SK-N-SH (cell line): ENCODE data around the gene DVL1. TPM values are rescaled to one million over a fixed set of nuclear protein-coding genes. Genes with fewer than 3 reads are reported as not detected.
A peak's percentile ranks its signal among the peaks of the same experiment; 100 is the strongest.

Source experiments
- CTCF ChIA-PET: fragments of 300-600, 350-600 bp; formaldehyde crosslinking; extraction: SDS; loops from one replicate; lab custom pipeline; 2021; lab: Yijun Ruan, JAX
- POLR2A ChIA-PET: fragments of 350-600 bp; sonication (Branson Sonifier 250); formaldehyde crosslinking; extraction: SDS; loops from one replicate; lab custom pipeline; 2020; ENCODE audit warnings: antibody characterized with exemption, inconsistent platforms; lab: Yijun Ruan, JAX
- DNase-seq: peaks from one replicate; pipeline ENCODE4 v3.0.0; 2012
- H2AFZ ChIP-seq: fragments of 200-600 bp; sonication (generic); 2 replicates; pipeline ENCODE4 v1.8.1; 2016; ENCODE audit warnings: antibody characterized with exemption, mild to moderate bottlenecking, low read depth
- H3F3A ChIP-seq: fragments of 200-600 bp; sonication (generic); replicated peaks from 2 replicates; pipeline ENCODE3; 2016; ENCODE audit warnings: antibody characterized with exemption, mild to moderate bottlenecking; ENCODE audit not compliant: insufficient read depth
- H3K27ac ChIP-seq, 2 experiments: fragments of 200-500 bp in 1 of 2; fragments of 200-600 bp in 1 of 2; sonication (Bioruptor generic) in 1 of 2; sonication (generic), shearing (Covaris generic) in 1 of 2; 2 replicates each; pipeline versions ENCODE4 v1.5.1 to v1.6.1; 2014 to 2016; ENCODE audit warnings: low read depth in 2 of 2, inconsistent platforms in 1 of 2, low read length in 1 of 2, mild to moderate bottlenecking in 1 of 2, mixed read lengths in 1 of 2
- H3K27me3 ChIP-seq: fragments of 200-600 bp; sonication (generic), shearing (Covaris generic); 2 replicates; pipeline ENCODE4 v1.6.1; 2016; ENCODE audit warnings: mixed run types; ENCODE audit not compliant: insufficient read depth
- H3K36me3 ChIP-seq, 2 experiments: fragments of 200-500 bp in 1 of 2; fragments of 200-600 bp in 1 of 2; sonication (Bioruptor generic) in 1 of 2; sonication (generic) in 1 of 2; replicated peaks in 1 of 2; 2 replicates each; pipeline versions ENCODE3 to v1.5.1; 2014 to 2016; ENCODE audit warnings: low read length in 1 of 2, mild to moderate bottlenecking in 1 of 2; ENCODE audit not compliant: insufficient read depth in 2 of 2, control insufficient read depth in 1 of 2
- H3K4me1 ChIP-seq, 2 experiments: fragments of 200-500 bp in 1 of 2; fragments of 200-600 bp in 1 of 2; sonication (Bioruptor generic) in 1 of 2; sonication (generic), shearing (Covaris generic) in 1 of 2; 2 replicates each; pipeline versions ENCODE4 v1.5.1 to v1.6.1; 2014 to 2016; ENCODE audit warnings: low read depth in 1 of 2, low read length in 1 of 2, mixed run types in 1 of 2; ENCODE audit not compliant: insufficient read depth in 2 of 2, control insufficient read depth in 1 of 2
- H3K4me2 ChIP-seq: fragments of 200-600 bp; sonication (generic), shearing (Covaris generic); 2 replicates; pipeline ENCODE4 v1.6.1; 2017; ENCODE audit warnings: mixed run types
- H3K4me3 ChIP-seq, 2 experiments: fragments of 200-500 bp in 1 of 2; fragments of 200-600 bp in 1 of 2; sonication (Bioruptor generic) in 1 of 2; sonication (generic), shearing (Covaris generic) in 1 of 2; 2 replicates each; pipeline versions ENCODE4 v1.5.1 to v1.8.1; 2014 to 2016; ENCODE audit warnings: low read depth in 2 of 2, inconsistent platforms in 1 of 2, low read length in 1 of 2, mild to moderate bottlenecking in 1 of 2, mixed read lengths in 1 of 2, moderate library complexity in 1 of 2
- H3K79me2 ChIP-seq: fragments of 200-600 bp; sonication (generic); 2 replicates; pipeline ENCODE4 v1.8.1; 2017; ENCODE audit warnings: mild to moderate bottlenecking; ENCODE audit not compliant: insufficient read depth
- H3K9ac ChIP-seq: fragments of 200-600 bp; sonication (generic); 2 replicates; pipeline ENCODE4 v1.6.1; 2017; ENCODE audit warnings: mixed run types
- H3K9me2 ChIP-seq: fragments of 200-600 bp; sonication (generic); 2 replicates; pipeline ENCODE4 v1.6.1; 2017; ENCODE audit warnings: mixed run types
- H3K9me3 ChIP-seq: fragments of 200-600 bp; sonication (generic); 2 replicates; pipeline ENCODE4 v1.6.1; 2017; ENCODE audit warnings: mixed run types, mild to moderate bottlenecking, moderate library complexity
- H4K20me1 ChIP-seq: fragments of 200-600 bp; sonication (generic); 2 replicates; pipeline ENCODE4 v1.6.1; 2017; ENCODE audit warnings: mild to moderate bottlenecking, mixed run types; ENCODE audit not compliant: insufficient read depth
- ELF1 ChIP-seq: IDR thresholded peaks from 2 replicates; pipeline ENCODE4 v1.4.0; 2012
- FOSL2 ChIP-seq: IDR thresholded peaks from 2 replicates; pipeline ENCODE4 v1.4.0; 2012; ENCODE audit warnings: low read depth, mild to moderate bottlenecking, moderate library complexity, borderline replicate concordance
- FOXJ3 ChIP-seq: sonication (generic); formaldehyde crosslinking; IDR thresholded peaks from 2 replicates; pipeline ENCODE4 v1.5.1; 2020; ENCODE audit warnings: mild to moderate bottlenecking, missing genetic modification reagents
- FOXM1 ChIP-seq: IDR thresholded peaks from 2 replicates; pipeline ENCODE4 v1.4.0; 2012; ENCODE audit warnings: low read depth, mild to moderate bottlenecking
- GATA2 ChIP-seq: sonication (generic); formaldehyde crosslinking; IDR thresholded peaks from 2 replicates; pipeline ENCODE4 v1.5.0; 2020; ENCODE audit warnings: mild to moderate bottlenecking, missing genetic modification reagents
- JUND ChIP-seq: IDR thresholded peaks from 2 replicates; pipeline ENCODE4 v1.4.0; 2012
- MXI1 ChIP-seq: IDR thresholded peaks from 2 replicates; pipeline ENCODE4 v1.6.1; 2012; ENCODE audit warnings: mild to moderate bottlenecking, low read depth, low read length, improper control_type of control experiment
- NFIC ChIP-seq: IDR thresholded peaks from 2 replicates; pipeline ENCODE4 v1.4.0; 2012; ENCODE audit warnings: borderline replicate concordance
- NRF1 ChIP-seq: IDR thresholded peaks from 2 replicates; pipeline ENCODE4 v1.6.1; 2012; ENCODE audit warnings: low read depth, mild to moderate bottlenecking, low read length
- POLR2AphosphoS5 ChIP-seq: IDR thresholded peaks from 2 replicates; pipeline ENCODE4 v1.6.1; 2012; ENCODE audit warnings: low read depth, low read length
- RAD21 ChIP-seq: IDR thresholded peaks from 2 replicates; pipeline ENCODE4 v1.6.1; 2012; ENCODE audit warnings: mild to moderate bottlenecking, low read length
- RCOR1 ChIP-seq: fragments of 150-350 bp; IDR thresholded peaks from 2 replicates; pipeline ENCODE4 v1.6.1; 2017; ENCODE audit warnings: antibody characterized with exemption, low read length
- RFX5 ChIP-seq: IDR thresholded peaks from 2 replicates; pipeline ENCODE4 v1.6.1; 2012; ENCODE audit warnings: mild to moderate bottlenecking, improper control_type of control experiment, low read length
- SIN3A ChIP-seq: IDR thresholded peaks from 2 replicates; pipeline ENCODE4 v1.6.1; 2012; ENCODE audit warnings: low read depth, mild to moderate bottlenecking, low read length, moderate library complexity, borderline replicate concordance
- SMC3 ChIP-seq: IDR thresholded peaks from 2 replicates; pipeline ENCODE4 v1.6.1; 2012; ENCODE audit warnings: low read depth, low read length, improper control_type of control experiment
- TAF1 ChIP-seq: IDR thresholded peaks from 2 replicates; pipeline ENCODE4 v1.6.1; 2012; ENCODE audit warnings: low read depth, mild to moderate bottlenecking, low read length, moderate library complexity, borderline replicate concordance
- WGBS: methylation state at CpG from one replicate; pipeline ENCODE4 v1.1.6; 2017; ENCODE audit warnings: low lambda C conversion rate; 5-methylcytosine and 5-hydroxymethylcytosine counted together
- polyA plus RNA-seq, 3 experiments: library from polyadenylated mRNA; depleted of rRNA; stranded (reverse); fragments of >200 nt; gene quantifications; 2 replicates each; pipeline ENCODE4 v1.2.3, GENCODE V29; 2012
- TF ChIP-seq, protein P1 (sequence below): fragments of 200-600 bp; sonication (generic); IDR thresholded peaks from 2 replicates; pipeline ENCODE4 v1.6.1; 2017; ENCODE audit warnings: antibody characterized with exemption, mild to moderate bottlenecking, moderate library complexity
- TF ChIP-seq, protein P2 (sequence below): IDR thresholded peaks from 2 replicates; pipeline ENCODE4 v1.4.0; 2012; ENCODE audit warnings: low read depth, borderline replicate concordance
- TF ChIP-seq, protein P3 (sequence below): IDR thresholded peaks from 2 replicates; pipeline ENCODE4 v1.4.0; 2012; ENCODE audit warnings: low read depth
- TF ChIP-seq, protein P4 (sequence below): fragments of 150-350 bp; IDR thresholded peaks from 2 replicates; pipeline ENCODE4 v1.6.1; 2017; ENCODE audit warnings: antibody characterized with exemption, low read length, low read depth, borderline replicate concordance

Gene DVL1
- polyA plus RNA-seq, 1 of the 3 experiments (the other 2 are of a cell fraction), result 32.0 TPM

DNA sequence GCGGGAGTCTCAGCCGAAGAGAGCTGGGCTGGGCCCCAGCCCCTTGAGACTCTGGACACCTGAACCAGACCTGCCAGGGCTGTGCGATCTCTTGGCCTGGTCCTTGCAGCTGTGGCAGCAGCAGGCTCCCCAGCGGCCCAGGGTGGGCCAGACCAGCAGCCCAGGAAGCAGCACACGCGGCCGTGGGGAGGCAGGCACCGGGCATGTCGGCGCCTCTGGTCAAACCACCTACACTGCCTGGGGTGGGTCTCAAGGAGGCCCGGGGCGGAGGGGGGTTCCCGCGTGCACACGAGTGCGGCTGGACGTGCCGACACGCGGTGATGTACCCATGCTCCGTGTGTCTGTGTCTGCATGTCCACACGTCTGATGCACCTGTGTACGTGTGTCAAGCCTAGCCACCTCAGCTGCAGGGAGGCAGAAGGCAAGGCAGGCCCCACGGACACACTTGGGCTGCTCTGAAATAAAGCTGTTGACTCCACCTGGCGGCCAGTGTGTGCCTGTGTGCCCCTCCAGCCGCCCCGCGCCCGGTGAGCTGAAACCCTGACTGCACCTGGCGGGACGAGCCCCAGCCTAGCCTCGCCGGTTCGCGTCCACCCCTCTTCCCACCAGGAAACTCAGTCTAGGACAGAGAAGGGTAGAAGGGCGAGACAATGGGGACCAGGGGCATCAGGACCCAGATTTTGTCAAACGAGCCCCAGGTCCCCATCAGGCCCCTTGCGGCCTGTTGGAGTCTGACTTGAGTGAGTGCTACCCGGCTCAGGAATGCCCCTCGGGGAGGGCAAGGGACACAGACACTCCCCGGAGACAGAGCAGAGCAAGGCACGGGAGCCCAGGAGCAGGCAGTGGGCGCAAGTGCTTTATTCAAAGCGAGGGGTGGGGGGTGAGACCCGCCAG lies 57.4 kb downstream of the DVL1 start:
- Histone ChIP-seq H3K9ac (no peak overlapping the region), H3K9me3 (no peaks in the 10 kb centered on the region), H3K27ac (no peak overlapping the region), H3K4me1 (peaks cover 0 to 6% of the 10 kb centered on the region in 2 experiments; a peak in 1 of 4 replicates), H3K9me2 (no peaks in the 10 kb centered on the region), H3K4me2 (no peak overlapping the region), H3K36me3 (peaks cover 0 to 18% of the 10 kb centered on the region in 2 experiments), H3K27me3 (no peaks in the 10 kb centered on the region), H4K20me1 (no peaks in the 10 kb centered on the region), H3K79me2 (no peaks in the 10 kb centered on the region), H3F3A (no peaks in the 10 kb centered on the region), H3K4me3 (no peak overlapping the region), H2AFZ (no peak overlapping the region)
- peak; percentile 84 for DNase-seq
- TF ChIP-seq POLR2AphosphoS5 (peak; percentile 16), SMC3 (peak; percentile 63), SIN3A (no peak), RAD21 (peak; percentile 70), FOSL2 (no peak)
- TF ChIP-seq, protein P1, sequence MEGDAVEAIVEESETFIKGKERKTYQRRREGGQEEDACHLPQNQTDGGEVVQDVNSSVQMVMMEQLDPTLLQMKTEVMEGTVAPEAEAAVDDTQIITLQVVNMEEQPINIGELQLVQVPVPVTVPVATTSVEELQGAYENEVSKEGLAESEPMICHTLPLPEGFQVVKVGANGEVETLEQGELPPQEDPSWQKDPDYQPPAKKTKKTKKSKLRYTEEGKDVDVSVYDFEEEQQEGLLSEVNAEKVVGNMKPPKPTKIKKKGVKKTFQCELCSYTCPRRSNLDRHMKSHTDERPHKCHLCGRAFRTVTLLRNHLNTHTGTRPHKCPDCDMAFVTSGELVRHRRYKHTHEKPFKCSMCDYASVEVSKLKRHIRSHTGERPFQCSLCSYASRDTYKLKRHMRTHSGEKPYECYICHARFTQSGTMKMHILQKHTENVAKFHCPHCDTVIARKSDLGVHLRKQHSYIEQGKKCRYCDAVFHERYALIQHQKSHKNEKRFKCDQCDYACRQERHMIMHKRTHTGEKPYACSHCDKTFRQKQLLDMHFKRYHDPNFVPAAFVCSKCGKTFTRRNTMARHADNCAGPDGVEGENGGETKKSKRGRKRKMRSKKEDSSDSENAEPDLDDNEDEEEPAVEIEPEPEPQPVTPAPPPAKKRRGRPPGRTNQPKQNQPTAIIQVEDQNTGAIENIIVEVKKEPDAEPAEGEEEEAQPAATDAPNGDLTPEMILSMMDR, result peak; percentile 57
- WGBS, result 66% methylated on average over 21 of the region's 45 CpGs
- ChIA-PET POLR2A (interaction anchor here (1.0 to 1.5 kb wide), 4 partner anchors 10 to 18 kb away, joined by 3 to 4 read pairs (median 4); partner anchors contain the start of gene UBE2J2), CTCF (interaction anchor here (0.6 to 7.3 kb wide), 35 partner anchors 8 to 350 kb away, joined by 3 to 131 read pairs (median 5); partner anchors contain the start of genes PERM1 and UBE2J2)

DNA sequence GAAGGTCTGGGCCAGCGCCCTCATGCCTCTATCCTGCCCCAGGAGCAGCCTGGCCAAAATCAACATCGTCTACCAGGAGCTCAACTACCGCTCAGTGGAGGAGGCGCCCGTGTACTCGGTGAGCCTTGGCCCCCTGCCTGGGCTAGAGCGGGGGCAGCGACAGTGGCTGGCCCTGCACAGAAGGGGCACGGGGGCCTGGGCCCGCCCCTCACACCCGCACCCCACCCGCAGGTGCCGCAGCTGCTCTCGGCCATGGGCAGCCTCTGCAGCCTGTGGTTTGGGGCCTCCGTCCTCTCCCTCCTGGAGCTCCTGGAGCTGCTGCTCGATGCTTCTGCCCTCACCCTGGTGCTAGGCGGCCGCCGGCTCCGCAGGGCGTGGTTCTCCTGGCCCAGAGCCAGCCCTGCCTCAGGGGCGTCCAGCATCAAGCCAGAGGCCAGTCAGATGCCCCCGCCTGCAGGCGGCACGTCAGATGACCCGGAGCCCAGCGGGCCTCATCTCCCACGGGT lies 58.1 kb downstream of the DVL1 start:
- H3K79me2 ChIP-seq, result no peaks in the 10 kb centered on the region
- H3K4me1 ChIP-seq, result peaks cover 0 to 6% of the 10 kb centered on the region in 2 experiments; a peak in 1 of 4 replicates
- no peak for TF ChIP-seq FOXJ3 (CRISPR knock-in tag)
- TF ChIP-seq, protein P2, sequence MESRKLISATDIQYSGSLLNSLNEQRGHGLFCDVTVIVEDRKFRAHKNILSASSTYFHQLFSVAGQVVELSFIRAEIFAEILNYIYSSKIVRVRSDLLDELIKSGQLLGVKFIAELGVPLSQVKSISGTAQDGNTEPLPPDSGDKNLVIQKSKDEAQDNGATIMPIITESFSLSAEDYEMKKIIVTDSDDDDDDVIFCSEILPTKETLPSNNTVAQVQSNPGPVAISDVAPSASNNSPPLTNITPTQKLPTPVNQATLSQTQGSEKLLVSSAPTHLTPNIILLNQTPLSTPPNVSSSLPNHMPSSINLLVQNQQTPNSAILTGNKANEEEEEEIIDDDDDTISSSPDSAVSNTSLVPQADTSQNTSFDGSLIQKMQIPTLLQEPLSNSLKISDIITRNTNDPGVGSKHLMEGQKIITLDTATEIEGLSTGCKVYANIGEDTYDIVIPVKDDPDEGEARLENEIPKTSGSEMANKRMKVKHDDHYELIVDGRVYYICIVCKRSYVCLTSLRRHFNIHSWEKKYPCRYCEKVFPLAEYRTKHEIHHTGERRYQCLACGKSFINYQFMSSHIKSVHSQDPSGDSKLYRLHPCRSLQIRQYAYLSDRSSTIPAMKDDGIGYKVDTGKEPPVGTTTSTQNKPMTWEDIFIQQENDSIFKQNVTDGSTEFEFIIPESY, result no peak
- TF ChIP-seq TAF1, result no peak
- TF ChIP-seq JUND, result no peak
- TF ChIP-seq FOSL2, result no peak
- no peak for TF ChIP-seq RAD21
- TF ChIP-seq, protein P3, sequence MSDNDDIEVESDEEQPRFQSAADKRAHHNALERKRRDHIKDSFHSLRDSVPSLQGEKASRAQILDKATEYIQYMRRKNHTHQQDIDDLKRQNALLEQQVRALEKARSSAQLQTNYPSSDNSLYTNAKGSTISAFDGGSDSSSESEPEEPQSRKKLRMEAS, result no peak
- no peak for TF ChIP-seq FOXM1
- TF ChIP-seq GATA2, result no peak
- TF ChIP-seq ELF1, result no peak
- TF ChIP-seq SMC3, result no peak
- no peak for TF ChIP-seq NFIC
- TF ChIP-seq RFX5, result no peak
- TF ChIP-seq, protein P4, sequence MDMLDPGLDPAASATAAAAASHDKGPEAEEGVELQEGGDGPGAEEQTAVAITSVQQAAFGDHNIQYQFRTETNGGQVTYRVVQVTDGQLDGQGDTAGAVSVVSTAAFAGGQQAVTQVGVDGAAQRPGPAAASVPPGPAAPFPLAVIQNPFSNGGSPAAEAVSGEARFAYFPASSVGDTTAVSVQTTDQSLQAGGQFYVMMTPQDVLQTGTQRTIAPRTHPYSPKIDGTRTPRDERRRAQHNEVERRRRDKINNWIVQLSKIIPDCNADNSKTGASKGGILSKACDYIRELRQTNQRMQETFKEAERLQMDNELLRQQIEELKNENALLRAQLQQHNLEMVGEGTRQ, result no peak
- TF ChIP-seq NRF1, result no peak
- TF ChIP-seq SIN3A, result no peak
- no peak for TF ChIP-seq RCOR1
- no peak for TF ChIP-seq MXI1
- peaks cover 0 to 18% of the 10 kb centered on the region in 2 experiments for H3K36me3 ChIP-seq
- POLR2A ChIA-PET, result interaction anchor here (1.0 to 1.5 kb wide), 4 partner anchors 9 to 168 kb away, joined by 3 to 4 read pairs (median 4); partner anchors contain the start of gene UBE2J2
- no peaks in the 10 kb centered on the region for H3K27me3 ChIP-seq
- WGBS, result no CpG with 5 or more reads among the region's 28 CpGs
- H3K9me3 ChIP-seq, result no peaks in the 10 kb centered on the region
- H3K4me2 ChIP-seq, result no peak overlapping the region
- H4K20me1 ChIP-seq, result no peaks in the 10 kb centered on the region
- H3K9me2 ChIP-seq, result no peaks in the 10 kb centered on the region
- no peak overlapping the region for H3K9ac ChIP-seq
- H2AFZ ChIP-seq, result no peak overlapping the region
- H3K27ac ChIP-seq, result no peak overlapping the region
- CTCF ChIA-PET, result interaction anchor here (0.6 to 7.3 kb wide), 34 partner anchors 7 to 308 kb away, joined by 3 to 131 read pairs (median 5); partner anchors contain the start of gene UBE2J2
- H3K4me3 ChIP-seq, result no peak overlapping the region
- no peaks in the 10 kb centered on the region for H3F3A ChIP-seq
- no peak for DNase-seq
